ENCODE results near the gene RNF148. TPM values are rescaled to one million over a fixed set of nuclear protein-coding genes. Genes with fewer than 3 reads are reported as not detected.

RNF148 gene, protein sequence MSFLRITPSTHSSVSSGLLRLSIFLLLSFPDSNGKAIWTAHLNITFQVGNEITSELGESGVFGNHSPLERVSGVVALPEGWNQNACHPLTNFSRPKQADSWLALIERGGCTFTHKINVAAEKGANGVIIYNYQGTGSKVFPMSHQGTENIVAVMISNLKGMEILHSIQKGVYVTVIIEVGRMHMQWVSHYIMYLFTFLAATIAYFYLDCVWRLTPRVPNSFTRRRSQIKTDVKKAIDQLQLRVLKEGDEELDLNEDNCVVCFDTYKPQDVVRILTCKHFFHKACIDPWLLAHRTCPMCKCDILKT
- 0.22 TPM for total RNA-seq
- long read RNA-seq = 0 reads

DNA sequence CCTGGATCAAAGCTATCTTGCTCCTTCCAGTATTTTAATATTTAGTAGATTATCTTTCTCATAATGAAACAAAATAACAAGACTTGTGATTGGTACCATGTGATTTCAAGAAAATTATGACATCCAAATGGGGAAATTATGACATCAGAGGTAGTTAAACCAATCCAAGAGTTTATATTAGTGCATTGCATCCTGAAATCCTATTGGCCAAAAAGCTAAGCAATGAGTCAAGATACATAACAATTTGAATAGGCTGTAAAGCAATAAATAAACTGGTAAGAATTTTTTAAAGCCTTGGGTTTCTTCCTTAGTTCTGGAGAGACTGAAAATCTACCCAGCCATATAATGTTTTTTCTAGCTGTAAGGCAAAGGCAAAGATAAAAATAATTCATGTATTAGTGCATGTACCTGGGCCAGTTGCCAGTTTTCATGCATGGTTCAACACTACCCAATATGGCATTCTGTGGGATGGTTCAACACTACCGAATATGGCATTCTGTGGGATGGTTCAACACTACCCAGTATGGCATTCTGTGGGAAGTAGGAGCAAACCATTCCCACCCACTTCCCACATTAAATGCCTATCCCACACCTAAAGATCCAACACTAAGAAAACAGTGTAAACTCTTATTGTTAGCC lies at the start of gene RNF148:
Gene RNF148, minus strand, starts transcription at position 51 of the 639 bp plus-strand sequence. CDS start 172 bp downstream, outside the sequence.
- intact Hi-C loops (cut with micrococcal nuclease) = no loop called here
- DNase-seq (no peak), ATAC-seq (no peak)

DNA sequence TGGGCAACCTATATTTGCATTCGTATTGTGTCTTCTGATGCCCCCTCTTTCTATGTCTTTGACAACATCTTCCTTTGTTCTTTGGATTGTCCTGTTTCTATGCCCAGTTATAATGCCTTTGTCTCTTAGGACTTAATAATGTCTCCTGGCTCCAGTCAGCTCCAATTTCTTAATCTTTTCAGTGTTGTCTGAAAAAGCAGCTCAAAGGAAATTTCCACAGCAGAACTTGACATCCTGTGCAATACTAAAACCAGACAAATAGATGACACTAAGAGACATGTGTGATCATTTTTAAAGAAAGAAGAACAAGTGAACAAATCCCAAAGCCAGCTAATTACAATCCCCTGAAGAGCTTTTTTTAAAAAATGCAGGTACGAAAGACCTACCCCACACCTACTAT lies 47.7 kb upstream of the RNF148 start:
- ATAC-seq (no peak), DNase-seq (no peak)
- intact Hi-C loops (cut with micrococcal nuclease) = no loop called here

DNA sequence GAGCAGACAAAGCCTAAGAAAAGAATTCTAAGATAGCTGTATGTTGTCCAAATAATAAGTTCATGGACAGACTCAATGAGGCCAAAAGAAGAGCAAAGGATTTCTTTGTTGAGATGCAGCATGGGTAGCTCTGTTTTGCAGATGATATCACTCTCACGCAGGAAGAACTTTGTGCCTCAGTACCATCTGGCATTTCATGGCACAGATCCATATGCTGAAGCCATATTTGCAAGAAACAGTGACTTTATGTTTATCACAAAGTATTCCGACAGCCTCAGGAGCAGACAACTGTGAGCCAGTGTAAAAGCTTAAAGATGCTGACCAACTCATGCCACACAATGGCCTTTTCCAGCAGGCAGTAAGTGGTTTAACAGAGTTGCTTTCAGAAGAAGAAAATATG lies 45.5 kb upstream of the RNF148 start:
- ATAC-seq (no peak), DNase-seq (no peak)
- intact Hi-C loops (cut with micrococcal nuclease) = no loop called here

DNA sequence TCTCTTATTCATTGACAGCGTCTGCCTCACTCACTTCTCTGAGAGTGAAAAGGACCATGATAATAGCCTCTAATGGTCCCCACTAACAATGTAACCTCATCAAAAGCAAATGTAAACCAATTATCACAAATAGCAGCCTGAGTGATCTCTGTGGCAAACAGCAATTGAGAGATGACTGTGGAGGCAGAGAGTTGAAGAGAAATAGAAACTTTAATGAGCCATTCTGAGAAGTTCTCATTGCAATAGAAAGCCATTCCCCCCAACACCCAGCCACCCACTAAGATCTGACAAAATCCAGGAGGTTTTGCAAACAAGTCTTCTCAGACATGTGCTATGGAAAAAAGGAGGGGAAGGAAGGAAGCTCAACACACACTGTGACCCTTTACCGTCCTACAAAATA lies 44.2 kb upstream of the RNF148 start:
- intact Hi-C loops (cut with micrococcal nuclease) = no loop called here
- DNase-seq = no peak
- ATAC-seq = no peak

DNA sequence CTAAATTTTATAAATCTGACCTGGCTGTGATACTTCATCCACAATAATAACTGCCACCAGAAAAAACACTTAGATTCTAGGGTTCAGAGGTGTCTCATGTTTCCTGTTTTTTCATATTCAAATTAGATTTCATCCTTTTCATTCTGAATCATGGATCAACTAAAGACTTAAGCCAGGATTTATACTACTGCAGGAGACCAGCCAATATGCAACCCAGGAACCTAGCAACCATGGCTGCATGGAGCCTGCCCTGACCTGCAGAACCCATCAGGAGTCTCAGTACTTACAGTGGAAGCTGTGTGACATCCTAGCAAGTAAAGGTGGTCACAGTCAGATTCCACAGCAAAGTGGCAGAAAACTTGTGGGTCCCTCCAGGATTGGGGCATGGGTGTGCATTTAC lies 40.5 kb upstream of the RNF148 start:
- intact Hi-C loops (cut with micrococcal nuclease) = no loop called here
- DNase-seq (no peak), ATAC-seq (no peak)

DNA sequence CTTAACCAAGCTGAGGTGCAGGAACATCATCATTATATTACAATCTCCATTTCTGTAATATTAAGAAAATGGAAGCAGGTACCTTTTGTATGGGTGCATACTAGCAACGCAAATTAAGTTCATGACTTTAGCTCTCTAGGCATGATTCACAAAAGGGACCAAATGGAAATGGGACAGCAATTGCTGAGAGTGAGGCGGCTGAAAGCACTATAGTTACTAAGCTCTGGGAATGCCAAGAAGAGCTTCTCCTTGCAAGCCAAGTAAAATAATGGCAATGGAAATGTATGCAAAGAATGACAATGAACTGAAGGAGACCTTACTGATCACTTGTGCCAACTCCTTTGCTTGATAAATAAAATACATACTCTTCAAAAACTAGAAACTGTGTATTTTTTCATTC lies 36.2 kb upstream of the RNF148 start:
- intact Hi-C loops (cut with micrococcal nuclease) = no loop called here
- ATAC-seq = no peak
- DNase-seq = no peak

DNA sequence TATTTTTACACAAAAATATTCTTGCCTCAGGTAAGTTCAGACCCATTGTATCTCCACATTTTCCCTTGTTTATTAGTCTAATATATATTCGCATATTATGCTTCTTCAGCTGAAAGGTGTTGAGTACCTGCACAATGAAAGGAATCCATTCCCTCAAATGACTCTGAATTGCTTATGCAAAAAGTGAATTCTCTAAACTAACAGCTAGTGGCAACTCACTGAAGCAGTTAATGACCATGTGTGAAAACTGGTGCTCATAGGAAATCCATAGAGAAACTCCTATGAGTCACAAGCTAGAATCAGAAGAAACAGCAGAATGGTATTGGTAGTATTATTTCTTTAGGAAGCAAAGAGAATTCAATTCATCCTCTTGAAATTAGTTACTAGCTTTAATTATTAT lies 33.5 kb upstream of the RNF148 start:
- DNase-seq = no peak
- ATAC-seq = no peak
- intact Hi-C loops (cut with micrococcal nuclease) = no loop called here

DNA sequence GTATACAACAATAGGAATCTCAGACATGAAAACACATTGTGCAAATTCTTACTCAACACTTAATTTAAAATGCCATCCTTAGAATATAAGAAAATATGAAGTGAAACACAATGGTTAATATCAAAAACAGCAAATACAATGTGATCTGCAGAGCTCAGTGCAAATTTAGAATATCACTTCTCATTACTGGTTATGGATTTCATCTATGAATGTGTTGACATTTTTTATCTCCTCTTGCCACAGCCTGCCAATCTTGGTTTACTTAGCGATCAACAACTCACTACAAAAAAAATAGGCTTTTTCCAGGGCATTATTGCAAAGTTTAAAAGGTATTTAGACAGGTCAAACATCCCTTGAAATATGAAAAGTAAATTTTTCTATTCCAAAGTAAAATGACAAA lies 25.0 kb upstream of the RNF148 start:
- DNase-seq = no peak
- intact Hi-C loops (cut with micrococcal nuclease) = no loop called here
- peak; percentile 69 for ATAC-seq

DNA sequence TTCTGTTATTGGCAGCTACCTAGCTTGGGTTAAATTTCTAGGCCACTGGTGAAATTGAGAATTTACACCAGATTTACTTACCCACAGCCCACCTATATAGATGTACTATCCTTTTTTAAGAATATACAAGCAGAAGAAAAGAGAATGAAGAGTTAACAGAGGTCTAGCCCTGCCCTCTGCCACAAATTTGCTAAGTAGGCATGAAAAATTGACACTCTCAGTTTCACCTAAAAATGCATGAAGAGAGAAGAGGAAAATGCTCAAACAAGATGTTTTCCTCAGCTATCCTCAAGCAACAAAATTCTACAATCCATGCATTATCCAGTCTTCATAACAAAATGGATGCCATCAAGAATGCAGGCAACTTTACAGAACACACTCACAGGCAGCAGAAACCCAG lies 24.6 kb upstream of the RNF148 start:
- DNase-seq = no peak
- intact Hi-C loops (cut with micrococcal nuclease) = no loop called here
- ATAC-seq = no peak

DNA sequence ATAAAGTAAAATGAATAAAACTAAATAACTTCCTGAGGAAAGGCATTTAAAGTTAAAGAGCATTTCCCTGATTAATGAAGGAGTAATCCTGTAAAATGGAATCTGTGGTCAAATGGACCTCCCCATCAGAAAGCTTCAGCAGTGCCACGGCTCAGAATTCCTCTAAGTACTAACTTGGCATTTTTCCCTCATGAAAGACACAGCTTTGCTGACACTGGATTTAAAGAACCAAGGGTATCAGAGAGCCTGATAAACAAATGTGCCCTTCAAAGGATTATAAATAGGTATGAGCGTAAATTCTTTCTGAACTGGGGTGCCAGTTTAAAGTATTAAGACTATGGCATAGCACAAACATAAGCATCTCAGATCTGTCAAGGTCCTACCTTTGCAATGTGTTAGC lies 24.2 kb upstream of the RNF148 start:
- intact Hi-C loops (cut with micrococcal nuclease) = no loop called here
- no peak for DNase-seq
- peak; percentile 80 for ATAC-seq

DNA sequence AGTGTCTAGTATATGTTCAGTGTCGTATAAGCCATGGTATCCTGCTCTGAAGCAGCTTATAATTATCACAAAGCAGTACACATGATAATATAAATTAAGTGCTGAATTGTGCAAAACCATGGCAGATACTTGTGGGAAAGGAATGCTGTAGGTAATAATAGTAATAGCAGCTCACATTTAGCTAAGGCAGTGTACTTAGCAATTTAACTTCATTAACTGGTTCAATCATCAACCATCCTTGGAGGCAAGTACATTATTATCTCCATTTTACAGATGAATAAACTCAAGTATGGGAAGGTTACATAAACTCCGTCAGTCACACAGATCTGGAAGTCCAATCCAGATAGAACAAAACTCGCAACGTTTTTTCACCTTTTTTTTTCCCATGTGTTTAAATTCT lies 21.6 kb upstream of the RNF148 start:
- intact Hi-C loops (cut with micrococcal nuclease) = no loop called here
- ATAC-seq (no peak), DNase-seq (no peak)

DNA sequence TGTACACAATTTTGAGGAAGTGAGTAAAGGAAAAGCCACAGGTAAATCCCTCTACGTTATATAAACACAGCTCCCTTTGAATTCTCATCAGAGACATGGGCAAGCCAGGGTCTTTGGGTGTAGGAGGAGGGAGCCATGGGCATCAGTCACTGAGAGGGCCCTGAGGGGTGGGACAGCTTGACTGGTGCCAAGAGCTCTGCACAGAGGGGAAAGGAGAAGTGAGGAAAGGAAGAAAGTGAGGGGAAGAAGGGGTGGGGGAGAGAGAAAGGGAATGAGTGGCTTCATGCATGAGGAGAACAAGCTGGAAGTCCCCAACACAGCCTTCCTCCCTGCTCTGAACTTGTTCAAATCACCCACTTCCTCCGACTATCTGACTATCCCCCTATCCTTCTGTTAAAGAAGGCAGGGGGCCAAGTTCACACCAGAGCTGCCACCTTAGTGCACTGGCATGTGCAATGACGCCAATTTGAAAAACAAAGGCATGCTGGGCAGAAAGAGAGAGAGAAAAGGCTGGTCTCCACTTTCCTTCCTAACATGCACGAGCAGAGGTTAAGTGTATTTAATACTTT lies 16.4 kb upstream of the RNF148 start:
- ATAC-seq (no peak), DNase-seq (no peak)
- intact Hi-C loops (cut with micrococcal nuclease) = no loop called here

DNA sequence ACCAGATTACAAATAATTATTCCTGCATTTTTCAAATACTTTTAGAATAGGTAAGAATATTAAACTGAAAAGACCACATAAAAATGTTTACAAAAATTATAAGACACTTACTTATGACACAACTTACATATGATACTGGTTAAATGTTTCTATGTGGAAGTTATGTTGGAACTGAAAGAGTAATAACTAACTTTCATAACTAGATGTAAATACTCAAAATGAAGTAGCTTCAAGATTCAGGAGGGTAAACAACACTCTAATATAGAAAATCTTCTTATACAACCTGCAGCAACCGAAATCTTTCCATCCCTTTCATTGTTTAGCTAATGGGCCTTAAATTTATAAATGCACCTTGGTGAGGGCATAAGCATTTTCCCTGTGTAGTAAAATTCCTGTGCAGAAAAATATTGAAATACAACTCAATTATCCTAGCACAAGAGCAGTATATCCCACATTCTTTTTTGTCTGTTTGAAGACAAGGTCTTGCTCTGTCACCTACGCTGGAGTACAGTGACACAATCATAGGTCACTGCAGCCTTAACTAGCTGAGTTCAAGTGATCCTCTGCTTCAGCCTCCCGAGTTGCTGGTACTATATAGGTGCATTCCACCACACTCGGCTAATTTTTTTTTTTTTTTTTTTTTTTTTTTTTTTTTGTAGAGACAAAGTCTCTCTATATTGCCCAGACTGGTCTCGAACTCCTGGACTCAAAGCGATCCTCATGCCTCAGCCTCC lies 14.8 kb upstream of the RNF148 start:
- intact Hi-C loops (cut with micrococcal nuclease) = no loop called here
- ATAC-seq = no peak

DNA sequence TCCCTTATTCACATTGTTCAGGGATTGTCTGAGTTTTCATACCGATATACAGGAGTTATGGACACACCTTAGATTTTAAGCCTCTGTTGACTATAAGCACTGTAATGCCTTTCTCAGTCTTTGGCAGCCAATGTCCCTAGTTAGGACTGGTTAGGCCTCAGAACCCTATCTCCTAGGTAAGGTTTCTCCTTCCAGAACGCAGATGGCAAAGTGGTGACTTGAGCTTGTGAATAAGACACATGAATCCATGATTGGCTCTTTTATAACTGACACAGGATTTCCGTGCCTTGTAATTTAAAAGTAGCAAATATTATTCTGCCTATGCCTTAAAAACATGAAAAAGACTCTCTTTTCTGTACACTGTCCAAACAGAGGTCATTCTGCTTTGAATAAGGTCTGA lies 12.5 kb upstream of the RNF148 start:
- DNase-seq (no peak), ATAC-seq (no peak)
- intact Hi-C loops (cut with micrococcal nuclease) = no loop called here

More for the DNA sequence above, 14.8 kb upstream of the RNF148 start:
- no peak for DNase-seq

DNA sequence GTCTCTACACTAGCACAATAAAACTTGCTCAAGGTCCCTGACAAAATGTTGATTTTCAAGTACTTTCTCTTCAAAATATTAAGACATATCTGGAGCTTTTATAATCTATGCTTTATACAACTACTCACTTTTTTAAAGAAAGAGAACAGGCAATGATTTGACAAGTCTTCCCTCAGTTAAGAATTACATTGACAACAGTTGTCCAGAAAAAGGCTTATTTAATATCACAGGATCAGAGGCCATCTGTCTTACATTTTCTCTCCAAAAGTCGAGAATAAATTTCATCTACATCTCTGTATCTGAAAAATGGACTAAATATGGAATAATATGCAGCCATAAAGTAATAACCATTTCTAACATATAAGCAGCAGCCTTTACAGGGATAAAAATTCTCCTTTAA lies 8.2 kb upstream of the RNF148 start:
- ATAC-seq (no peak), DNase-seq (no peak)
- intact Hi-C loops (cut with micrococcal nuclease) = no loop called here

DNA sequence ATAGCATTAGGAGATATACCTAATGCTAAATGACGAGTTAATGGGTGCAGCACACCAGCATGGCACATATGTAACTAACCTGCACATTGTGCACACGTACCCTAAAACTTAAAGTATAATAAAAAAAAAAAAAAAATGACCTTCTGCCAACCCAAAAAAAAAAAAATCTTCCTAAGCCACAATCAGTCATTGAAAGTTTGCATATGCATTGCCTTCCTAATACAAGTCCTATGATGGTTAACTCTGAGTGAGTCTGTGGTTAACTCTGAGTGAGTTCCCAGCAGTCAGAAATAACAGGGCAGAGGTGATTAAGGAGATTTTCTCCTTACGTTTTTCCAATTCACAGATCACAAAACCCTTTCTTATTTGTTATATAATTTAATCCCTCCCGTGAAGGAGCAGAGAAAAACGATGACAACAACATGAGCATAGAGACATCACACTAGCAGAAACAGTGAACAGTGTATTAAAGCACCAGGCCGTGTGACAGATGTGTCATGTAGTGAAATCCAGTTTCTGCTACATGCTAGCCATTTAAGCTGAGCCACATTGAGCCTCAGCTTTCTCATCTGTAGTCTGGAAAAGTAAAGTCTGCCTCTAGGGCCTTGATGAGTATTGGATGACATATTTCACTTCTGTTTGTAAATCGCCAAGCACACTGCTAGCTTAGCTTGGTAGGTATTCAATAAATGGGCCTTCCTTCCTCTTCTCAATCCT lies 7.4 kb upstream of the RNF148 start:
- intact Hi-C loops (cut with micrococcal nuclease) = no loop called here
- DNase-seq (no peak), ATAC-seq (no peak)

DNA sequence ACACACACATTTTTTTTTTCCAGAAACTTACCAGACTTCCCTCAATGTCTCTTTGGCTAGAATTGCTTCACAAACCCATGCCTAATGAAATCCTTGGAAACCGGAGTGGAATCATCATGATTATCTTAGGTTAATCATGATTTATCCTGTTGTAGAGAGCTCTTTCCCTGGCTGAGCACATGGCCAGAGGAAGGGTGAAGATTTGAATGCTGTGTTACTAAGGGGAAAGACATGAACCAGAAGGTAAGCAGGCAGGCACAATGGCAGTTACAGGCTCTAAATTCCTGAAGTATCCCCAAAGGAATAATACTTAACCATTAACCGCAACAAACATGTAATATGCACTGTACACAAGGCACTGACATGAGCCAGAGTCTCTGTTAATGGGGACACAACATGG lies 4.1 kb upstream of the RNF148 start:
- no peak for DNase-seq
- ATAC-seq = no peak
- intact Hi-C loops (cut with micrococcal nuclease) = no loop called here

DNA sequence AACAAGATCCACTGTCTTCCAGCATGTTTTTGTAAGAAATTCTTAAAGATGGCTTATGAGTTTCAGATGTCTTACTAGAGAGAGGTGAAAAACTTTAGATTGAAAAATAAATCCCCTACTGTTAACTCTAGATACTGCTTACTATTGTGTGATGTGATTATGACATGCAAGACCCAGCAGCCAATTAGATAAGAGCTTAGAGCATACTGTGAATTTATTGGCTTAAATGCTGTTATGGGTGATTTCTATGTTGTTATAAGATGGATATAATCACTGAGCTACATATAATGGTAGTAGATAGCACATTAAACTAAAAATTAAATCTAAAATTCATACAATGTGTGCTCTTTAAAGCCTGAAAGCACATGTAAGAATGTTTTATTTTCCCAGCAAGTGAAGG lies 3.7 kb downstream of the RNF148 start, which contains the start of gene RNF133:
Gene RNF133, minus strand, starts transcription at position 101 of the 400 bp plus-strand sequence. CDS start 199 bp downstream, outside the sequence.
- DNase-seq (no peak), ATAC-seq (no peak)
- intact Hi-C loops (cut with micrococcal nuclease) = no loop called here

DNA sequence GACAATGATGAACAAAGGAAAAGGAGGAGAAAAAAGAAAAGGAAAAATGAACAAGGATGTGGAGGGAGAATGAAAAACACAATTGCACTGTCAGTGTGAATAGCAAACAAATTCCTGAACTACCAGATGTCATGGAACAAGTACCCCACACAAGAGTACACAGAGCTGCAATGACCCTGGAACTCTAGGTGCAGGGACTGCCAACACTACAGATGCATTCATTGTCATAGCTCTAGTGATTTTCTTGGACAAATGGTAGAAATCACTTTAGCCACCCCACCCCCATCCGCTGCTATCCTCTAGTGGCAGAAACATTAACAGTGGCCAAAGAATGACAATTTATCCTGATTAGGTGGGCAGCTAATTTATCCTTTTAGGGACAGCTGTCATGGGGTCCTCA lies 6.9 kb downstream of the RNF148 start:
- ATAC-seq = no peak
- intact Hi-C loops (cut with micrococcal nuclease) = no loop called here

DNA sequence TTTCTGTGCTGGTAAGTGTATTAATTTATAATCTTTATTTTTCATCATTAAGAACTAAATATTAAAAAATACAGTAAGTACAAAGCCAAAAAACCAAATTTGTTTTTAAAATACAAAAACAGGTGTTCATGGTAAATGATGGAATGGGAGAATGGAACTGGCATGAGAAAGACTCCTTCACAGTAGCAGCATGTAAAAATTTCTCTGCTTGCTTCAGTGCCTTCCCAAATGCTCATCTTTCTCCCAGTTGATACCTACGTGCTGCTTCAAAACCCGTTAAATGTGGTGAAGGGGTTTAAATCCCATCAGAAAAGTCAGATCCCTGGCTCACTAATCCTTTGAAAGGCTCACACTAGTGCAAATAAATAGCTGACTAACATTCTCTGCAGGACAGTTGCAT lies 8.0 kb downstream of the RNF148 start:
- intact Hi-C loops (cut with micrococcal nuclease) = no loop called here
- no peak for DNase-seq

More for the DNA sequence above, 6.9 kb downstream of the RNF148 start:
- no peak for DNase-seq

More for the DNA sequence above, 8.0 kb downstream of the RNF148 start:
- ATAC-seq = no peak
